ENCODE data around the gene DNAJB12. TPM values are rescaled to one million over a fixed set of nuclear protein-coding genes. Genes with fewer than 3 reads are reported as not detected.
"Not testable (repeated sequence)": the region's sequence is repeated elsewhere in the genome, so short reads cannot be mapped to it uniquely, and the experiment has no call there.

The DNAJB12 gene
- total and polyA plus RNA-seq, 8 donors: 14.6 to 22.0 (median 18.8) TPM

GRCh38 chr10:72310241-72310633, 44.5 kb downstream of the DNAJB12 start:
- WGBS, 2 donors: 55 to 66% methylated on average over 11 of the region's 11 CpGs
- FAIRE-seq: no peak
- Histone ChIP-seq H3K36me3 (no peaks in the 10 kb centered on the region), H3K9me3 (no peaks in the 10 kb centered on the region), H3K27ac (no peak overlapping the region), H3K4me1 (peaks cover 3 to 18% (median 8%) of the 10 kb centered on the region in 3 donors), H3K27me3 (no peaks in the 10 kb centered on the region), H3K4me3 (no peak overlapping the region)
- intact Hi-C loops (cut with DNase I): no loop called here
- peak in 1 of 4 donors; percentile 19 for ATAC-seq
- no peak for DNase-seq
- TF ChIP-seq, protein P1, sequence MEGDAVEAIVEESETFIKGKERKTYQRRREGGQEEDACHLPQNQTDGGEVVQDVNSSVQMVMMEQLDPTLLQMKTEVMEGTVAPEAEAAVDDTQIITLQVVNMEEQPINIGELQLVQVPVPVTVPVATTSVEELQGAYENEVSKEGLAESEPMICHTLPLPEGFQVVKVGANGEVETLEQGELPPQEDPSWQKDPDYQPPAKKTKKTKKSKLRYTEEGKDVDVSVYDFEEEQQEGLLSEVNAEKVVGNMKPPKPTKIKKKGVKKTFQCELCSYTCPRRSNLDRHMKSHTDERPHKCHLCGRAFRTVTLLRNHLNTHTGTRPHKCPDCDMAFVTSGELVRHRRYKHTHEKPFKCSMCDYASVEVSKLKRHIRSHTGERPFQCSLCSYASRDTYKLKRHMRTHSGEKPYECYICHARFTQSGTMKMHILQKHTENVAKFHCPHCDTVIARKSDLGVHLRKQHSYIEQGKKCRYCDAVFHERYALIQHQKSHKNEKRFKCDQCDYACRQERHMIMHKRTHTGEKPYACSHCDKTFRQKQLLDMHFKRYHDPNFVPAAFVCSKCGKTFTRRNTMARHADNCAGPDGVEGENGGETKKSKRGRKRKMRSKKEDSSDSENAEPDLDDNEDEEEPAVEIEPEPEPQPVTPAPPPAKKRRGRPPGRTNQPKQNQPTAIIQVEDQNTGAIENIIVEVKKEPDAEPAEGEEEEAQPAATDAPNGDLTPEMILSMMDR (IDR thresholded peaks at IDR 0.05): no peak

DNA sequence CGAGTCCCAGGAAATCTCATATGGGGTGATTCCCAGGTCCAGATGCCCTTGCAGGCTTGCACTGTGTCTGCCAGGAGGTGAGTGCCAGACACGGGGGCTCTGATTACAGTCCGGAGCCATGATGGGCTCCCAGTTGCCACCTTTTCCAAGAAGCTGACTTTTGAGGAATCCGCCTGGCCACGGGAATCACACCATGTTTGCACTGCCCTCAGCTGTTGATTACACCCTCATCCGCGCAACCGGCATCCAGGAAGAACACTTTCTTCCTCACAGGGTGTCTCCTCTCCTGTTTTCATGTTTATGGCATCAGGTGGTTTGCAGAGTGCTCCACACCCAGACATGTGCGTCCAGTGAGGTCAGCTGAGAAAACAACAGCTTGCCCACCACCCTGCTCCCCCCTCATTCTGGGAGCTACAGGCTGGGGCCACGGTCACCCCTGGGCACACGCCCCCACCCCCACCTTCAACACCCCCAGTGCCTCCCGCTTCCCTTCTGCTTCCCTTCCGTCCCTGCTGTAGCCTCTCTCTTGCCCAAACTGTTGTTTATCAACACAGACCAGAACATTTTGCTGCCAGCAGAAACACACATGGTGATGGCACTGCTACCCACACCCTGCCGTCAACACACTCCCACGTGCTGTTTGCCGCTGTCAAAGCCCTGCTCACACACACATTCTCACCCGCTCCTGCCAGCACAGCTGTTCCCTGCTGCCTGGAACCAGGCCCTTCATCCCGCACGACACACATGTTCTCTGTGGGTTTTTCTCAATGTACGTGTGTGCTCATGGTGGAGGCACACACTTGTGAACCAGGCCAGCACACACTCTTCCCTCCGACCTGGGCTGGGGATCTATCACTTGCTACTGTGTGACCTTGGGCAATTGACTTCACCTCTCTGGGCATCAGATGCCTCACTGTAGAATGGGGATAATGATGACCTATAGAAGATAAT, 45.2 kb downstream of the DNAJB12 start:
- FAIRE-seq: no peak
- peak; percentile 18 to 57 (median 43) for ATAC-seq
- Histone ChIP-seq H3K4me3 (no peak overlapping the region), H3K36me3 (no peaks in the 10 kb centered on the region), H3K9me3 (no peaks in the 10 kb centered on the region), H3K4me1 (peaks cover 0 to 14% (median 2%) of the 10 kb centered on the region in 3 donors), H3K27me3 (no peaks in the 10 kb centered on the region), H3K27ac (no peak overlapping the region)
- DNase-seq: no peak
- WGBS, 2 donors: 69% methylated on average over 21 of the region's 21 CpGs
- TF ChIP-seq, protein P1 (IDR thresholded peaks at IDR 0.05): no peak
- intact Hi-C loops (cut with DNase I): no loop called here

DNA sequence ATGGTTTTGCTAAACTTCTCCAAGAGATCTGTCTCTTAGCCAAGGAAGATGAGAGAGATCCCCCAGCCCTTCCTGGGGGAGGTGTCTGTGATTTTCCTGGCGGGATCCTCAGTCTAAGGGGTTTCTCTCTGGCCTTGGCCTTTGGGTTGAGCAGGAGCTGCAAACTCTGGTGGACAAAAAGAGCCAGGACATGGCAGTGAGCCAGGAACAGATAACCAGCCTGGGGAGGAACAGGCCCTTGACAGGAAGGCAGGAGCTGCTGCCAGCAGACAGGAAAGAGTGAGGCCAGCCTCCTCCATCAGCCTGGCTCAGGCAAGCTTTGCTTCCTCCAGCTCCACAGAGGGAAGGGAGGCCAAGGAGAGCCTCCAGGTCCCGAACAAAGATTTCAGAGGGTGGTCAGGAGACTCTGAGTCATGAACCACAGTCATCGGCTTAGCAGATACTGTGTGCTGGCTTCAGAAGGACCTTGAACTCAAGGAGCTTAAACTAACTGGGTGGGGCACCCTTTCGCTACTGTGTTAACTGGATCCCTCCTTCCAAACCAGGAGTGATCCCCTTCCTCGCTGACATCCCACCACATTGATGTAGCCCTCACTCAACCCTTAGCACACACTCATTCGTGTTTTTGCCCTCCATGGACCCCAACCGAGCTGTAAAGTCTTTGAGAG, 46.3 kb downstream of the DNAJB12 start:
- Histone ChIP-seq H3K4me3 (no peak overlapping the region), H3K9me3 (no peaks in the 10 kb centered on the region), H3K27ac (no peak overlapping the region), H3K36me3 (no peaks in the 10 kb centered on the region), H3K4me1 (peaks cover 0 to 14% (median 0%) of the 10 kb centered on the region in 3 donors), H3K27me3 (no peaks in the 10 kb centered on the region)
- peak in 2 of 6 donors; percentile 46 to 50 for DNase-seq
- 62 to 63% methylated on average over 7 of the region's 7 CpGs for WGBS, 2 donors
- FAIRE-seq: no peak
- TF ChIP-seq, protein P1 (IDR thresholded peaks at IDR 0.05): no peak
- intact Hi-C loops (cut with DNase I): no loop called here
- ATAC-seq: peak; percentile 65 to 76 (median 70)

DNA sequence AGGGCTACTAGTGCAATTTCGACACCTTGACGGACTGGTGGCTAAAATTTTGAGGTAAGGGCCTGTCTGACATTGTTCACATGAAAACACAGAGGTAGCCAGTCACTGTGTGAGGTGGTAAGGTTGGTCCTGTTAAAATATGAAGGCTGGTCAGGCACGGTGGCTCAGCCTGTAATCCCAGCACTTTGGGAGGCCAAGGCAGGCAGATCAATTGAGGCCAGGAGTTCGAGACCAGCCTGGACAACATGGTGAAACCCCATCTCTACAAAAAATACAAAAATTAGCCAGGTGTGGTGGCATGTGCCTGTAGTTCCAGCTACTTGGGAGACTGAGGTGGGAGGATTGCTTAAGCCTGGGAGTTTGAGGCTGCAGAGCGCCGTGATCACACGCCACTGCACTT, 47.0 kb downstream of the DNAJB12 start:
- H3K27ac ChIP-seq; H3K36me3 ChIP-seq; H3K9me3 ChIP-seq; ATAC-seq; intact Hi-C loops (cut with DNase I); DNase-seq; FAIRE-seq; H3K27me3 ChIP-seq; H3K4me3 ChIP-seq: not testable (repeated sequence)
- H3K4me1 ChIP-seq: peaks cover 0 to 14% (median 0%) of the 10 kb centered on the region in 3 donors
- WGBS, 2 donors: 94 to 97% methylated on average over 7 of the region's 7 CpGs

DNA sequence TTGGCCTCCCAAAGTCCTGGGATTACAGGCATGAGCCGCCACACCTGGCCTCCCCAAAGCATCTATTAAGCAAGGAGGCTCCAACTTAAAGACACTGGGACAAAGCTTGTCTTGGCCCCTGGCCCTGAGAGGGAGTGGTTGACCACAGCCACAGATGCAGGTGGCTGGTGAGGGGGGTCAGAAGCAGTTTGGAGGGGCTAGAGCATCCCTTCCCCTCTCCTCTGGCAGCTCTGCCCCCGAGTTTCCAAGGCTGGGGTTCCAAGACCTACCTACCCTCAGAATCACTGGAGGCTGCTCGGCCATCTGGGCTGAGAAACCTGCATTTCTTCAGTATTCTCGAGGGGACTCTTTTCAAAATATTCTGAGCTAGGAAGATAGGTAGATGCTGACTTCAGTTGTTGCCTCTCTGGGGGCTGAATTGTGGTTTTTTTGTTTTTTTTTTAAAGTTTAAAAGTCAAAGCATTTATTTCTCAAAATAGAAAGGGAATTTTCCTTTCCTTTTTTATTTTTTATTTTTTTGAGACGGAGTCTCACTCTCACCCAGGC, 48.4 kb downstream of the DNAJB12 start:
- no peaks in the 10 kb centered on the region for H3K36me3 ChIP-seq
- TF ChIP-seq, protein P1 (IDR thresholded peaks at IDR 0.05): no peak
- ATAC-seq (no peak), DNase-seq (no peak), FAIRE-seq (no peak)
- no peaks in the 10 kb centered on the region for H3K27me3 ChIP-seq
- H3K27ac ChIP-seq: no peak overlapping the region
- 77 to 82% methylated on average over 5 of the region's 5 CpGs for WGBS, 2 donors
- H3K4me3 ChIP-seq: no peak overlapping the region
- H3K4me1 ChIP-seq: peaks cover 0 to 14% (median 0%) of the 10 kb centered on the region in 3 donors
- no peaks in the 10 kb centered on the region for H3K9me3 ChIP-seq
- intact Hi-C loops (cut with DNase I): no loop called here

All from pancreas (tissue), 10 donors.